ENCODE results near the gene THAP2.

- TF ChIP-seq POLR2A (IDR thresholded peaks at IDR 0.05) (no peak), CTCF (IDR thresholded peaks at IDR 0.05 in 8 of 11, conservative IDR thresholded peaks at IDR 0.05 in 3 of 11) (no peak)
Measured at GRCh38 chr12:71682466-71682865, 18.4 kb downstream of the THAP2 start.
